ENCODE data around the gene ENTREP1. TPM values are rescaled to one million over a fixed set of nuclear protein-coding genes. Genes with fewer than 3 reads are reported as not detected.

ENTREP1 gene, protein sequence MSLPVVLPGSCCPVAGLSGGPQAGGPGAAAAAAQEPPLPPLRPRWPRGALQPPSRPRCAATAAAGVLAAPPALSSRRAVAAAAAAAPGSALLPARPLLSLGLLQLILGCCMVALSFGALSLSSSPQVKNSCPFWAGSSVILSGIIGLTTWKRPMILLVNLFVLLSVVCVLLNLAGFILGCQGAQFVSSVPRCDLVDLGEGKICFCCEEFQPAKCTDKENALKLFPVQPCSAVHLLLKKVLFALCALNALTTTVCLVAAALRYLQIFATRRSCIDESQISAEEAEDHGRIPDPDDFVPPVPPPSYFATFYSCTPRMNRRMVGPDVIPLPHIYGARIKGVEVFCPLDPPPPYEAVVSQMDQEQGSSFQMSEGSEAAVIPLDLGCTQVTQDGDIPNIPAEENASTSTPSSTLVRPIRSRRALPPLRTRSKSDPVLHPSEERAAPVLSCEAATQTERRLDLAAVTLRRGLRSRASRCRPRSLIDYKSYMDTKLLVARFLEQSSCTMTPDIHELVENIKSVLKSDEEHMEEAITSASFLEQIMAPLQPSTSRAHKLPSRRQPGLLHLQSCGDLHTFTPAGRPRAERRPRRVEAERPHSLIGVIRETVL
- polyA plus RNA-seq (2012; rRNA removed): not detected in 2 replicates
- not detected in 2 replicates for polyA plus RNA-seq (2012; cell fraction: cytosol; rRNA removed)
- 0.04 and 0.07 TPM in 2 replicates for polyA plus RNA-seq (2012; cell fraction: nucleus; rRNA removed)

GRCh38 chr9:69324549-69325401, at the start of gene ENTREP1:
ENTREP1 (plus strand) TSS chr9:69325215; CDS start chr9:69325310, 95 bp downstream.
- H3K27me3 ChIP-seq (ENCODE audit: insufficient read depth): peaks cover 77% of the 10 kb centered on the region
- no peaks in the 10 kb centered on the region for H3F3A ChIP-seq (replicated peaks; ENCODE audit: insufficient read depth)
- H3K9me2 ChIP-seq: no peaks in the 10 kb centered on the region
- H2AFZ ChIP-seq (ENCODE audit: low read depth): no peak within 1 kb of the TSS
- no peak within 1 kb of the TSS for H3K27ac ChIP-seq (ENCODE audit: low read depth in 2 of 2, low read length in 1 of 2)
- ChIA-PET POLR2A (no interaction called here), CTCF (no interaction called here)
- DNase-seq: peak; percentile 73
- no peaks in the 10 kb centered on the region for H3K36me3 ChIP-seq (replicated peaks in 1 of 2; ENCODE audit: control insufficient read depth in 1 of 2, insufficient read depth in 2 of 2, low read length in 1 of 2)
- no peaks in the 10 kb centered on the region for H4K20me1 ChIP-seq (ENCODE audit: insufficient read depth)
- peaks cover 0 to 4% of the 10 kb centered on the region in 2 experiments; a peak in 1 of 4 replicates for H3K4me1 ChIP-seq (ENCODE audit: control insufficient read depth in 1 of 2, insufficient read depth in 2 of 2, low read depth in 1 of 2, low read length in 1 of 2)
- no peak within 1 kb of the TSS for H3K9ac ChIP-seq
- no peaks in the 10 kb centered on the region for H3K79me2 ChIP-seq (ENCODE audit: insufficient read depth)
- 1% methylated on average over 14 of the region's 81 CpGs for WGBS (ENCODE audit: low lambda C conversion rate)
- H3K4me2 ChIP-seq: peak within 1 kb of the TSS; percentile 44; the same call in 1 of the 2 replicates
- TF ChIP-seq POLR2AphosphoS5 (IDR thresholded peaks at IDR 0.05; ENCODE audit: low read depth, low read length): no peak
- TF ChIP-seq EZH2phosphoT487 (IDR thresholded peaks at IDR 0.05; ENCODE audit: borderline replicate concordance, low read depth): peak; percentile 88; the same call in 1 of the 2 replicates
- H3K9me3 ChIP-seq: no peaks in the 10 kb centered on the region
- peak within 1 kb of the TSS in 1 of 2 experiments; percentile 29; a peak in 2 of 4 replicates for H3K4me3 ChIP-seq (ENCODE audit: low read depth in 2 of 2, low read length in 1 of 2)

DNA sequence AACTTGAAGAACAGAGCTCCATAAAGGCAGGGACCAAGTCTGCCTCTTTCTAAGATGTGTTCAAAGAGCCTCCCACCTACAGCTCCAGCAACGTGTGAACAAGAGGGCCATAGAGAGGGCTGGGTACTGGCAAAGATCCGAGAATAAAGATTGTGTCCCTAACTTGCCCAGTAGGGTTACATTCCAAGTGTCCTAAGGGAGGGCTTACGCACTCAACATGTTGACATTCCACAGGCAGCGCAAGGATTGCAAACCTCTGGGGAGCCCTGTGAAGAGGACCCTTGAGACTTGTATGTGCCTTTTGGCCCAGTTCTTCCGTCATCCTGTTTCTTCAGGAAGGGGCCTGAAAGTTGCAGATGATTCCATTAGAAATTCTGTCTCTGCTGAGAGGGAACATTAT, 48.2 kb upstream of the ENTREP1 start:
- no peak overlapping the region for H3K9ac ChIP-seq
- no peaks in the 10 kb centered on the region for H3K36me3 ChIP-seq (replicated peaks in 1 of 2; ENCODE audit: control insufficient read depth in 1 of 2, insufficient read depth in 2 of 2, low read length in 1 of 2)
- no peak overlapping the region for H3K27ac ChIP-seq (ENCODE audit: low read depth in 2 of 2, low read length in 1 of 2)
- WGBS (ENCODE audit: low lambda C conversion rate): 16% methylated on average over 5 of the region's 5 CpGs
- POLR2A ChIA-PET: no interaction called here
- no peaks in the 10 kb centered on the region for H3K9me2 ChIP-seq
- TF ChIP-seq FOXM1 (IDR thresholded peaks at IDR 0.05; ENCODE audit: low read depth): no peak
- TF ChIP-seq GABPA (IDR thresholded peaks at IDR 0.05; ENCODE audit: low read depth): no peak
- TF ChIP-seq GATA2 (CRISPR knock-in tag; IDR thresholded peaks at IDR 0.05): no peak
- TF ChIP-seq RFX5 (IDR thresholded peaks at IDR 0.05; ENCODE audit: low read length): no peak
- no peaks in the 10 kb centered on the region for H4K20me1 ChIP-seq (ENCODE audit: insufficient read depth)
- no peaks in the 10 kb centered on the region for H3K4me1 ChIP-seq (ENCODE audit: control insufficient read depth in 1 of 2, insufficient read depth in 2 of 2, low read depth in 1 of 2, low read length in 1 of 2)
- H3K79me2 ChIP-seq (ENCODE audit: insufficient read depth): no peaks in the 10 kb centered on the region
- H3K4me3 ChIP-seq (ENCODE audit: low read depth in 2 of 2, low read length in 1 of 2): no peak overlapping the region
- CTCF ChIA-PET: no interaction called here
- no peak for DNase-seq
- H2AFZ ChIP-seq (ENCODE audit: low read depth): no peak overlapping the region
- peaks cover 4% of the 10 kb centered on the region; the same call in 1 of the 2 replicates for H3K27me3 ChIP-seq (ENCODE audit: insufficient read depth)
- H3F3A ChIP-seq (replicated peaks; ENCODE audit: insufficient read depth): no peaks in the 10 kb centered on the region
- H3K4me2 ChIP-seq: no peak overlapping the region
- H3K9me3 ChIP-seq: no peaks in the 10 kb centered on the region

GRCh38 chr9:69279084-69279731, 45.8 kb upstream of the ENTREP1 start:
- no peak overlapping the region for H3K4me3 ChIP-seq (ENCODE audit: low read depth in 2 of 2, low read length in 1 of 2)
- WGBS (ENCODE audit: low lambda C conversion rate): 27% methylated on average over 5 of the region's 5 CpGs
- H4K20me1 ChIP-seq (ENCODE audit: insufficient read depth): no peaks in the 10 kb centered on the region
- no peak overlapping the region for H3K27ac ChIP-seq (ENCODE audit: low read depth in 2 of 2, low read length in 1 of 2)
- no peaks in the 10 kb centered on the region for H3K4me1 ChIP-seq (ENCODE audit: control insufficient read depth in 1 of 2, insufficient read depth in 2 of 2, low read depth in 1 of 2, low read length in 1 of 2)
- H3K9me2 ChIP-seq: no peaks in the 10 kb centered on the region
- no peak overlapping the region for H2AFZ ChIP-seq (ENCODE audit: low read depth)
- no peaks in the 10 kb centered on the region for H3K9me3 ChIP-seq
- no peaks in the 10 kb centered on the region for H3K79me2 ChIP-seq (ENCODE audit: insufficient read depth)
- ChIA-PET POLR2A (no interaction called here), CTCF (no interaction called here)
- no peak for DNase-seq
- H3K4me2 ChIP-seq: no peak overlapping the region
- H3F3A ChIP-seq (replicated peaks; ENCODE audit: insufficient read depth): no peaks in the 10 kb centered on the region
- H3K27me3 ChIP-seq (ENCODE audit: insufficient read depth): no peaks in the 10 kb centered on the region; the same call in 1 of the 2 replicates
- no peaks in the 10 kb centered on the region for H3K36me3 ChIP-seq (replicated peaks in 1 of 2; ENCODE audit: control insufficient read depth in 1 of 2, insufficient read depth in 2 of 2, low read length in 1 of 2)
- no peak overlapping the region for H3K9ac ChIP-seq
- TF ChIP-seq GABPA (IDR thresholded peaks at IDR 0.05; ENCODE audit: low read depth) (no peak), SMC3 (IDR thresholded peaks at IDR 0.05; ENCODE audit: low read depth, low read length) (no peak)
- TF ChIP-seq, protein P1, sequence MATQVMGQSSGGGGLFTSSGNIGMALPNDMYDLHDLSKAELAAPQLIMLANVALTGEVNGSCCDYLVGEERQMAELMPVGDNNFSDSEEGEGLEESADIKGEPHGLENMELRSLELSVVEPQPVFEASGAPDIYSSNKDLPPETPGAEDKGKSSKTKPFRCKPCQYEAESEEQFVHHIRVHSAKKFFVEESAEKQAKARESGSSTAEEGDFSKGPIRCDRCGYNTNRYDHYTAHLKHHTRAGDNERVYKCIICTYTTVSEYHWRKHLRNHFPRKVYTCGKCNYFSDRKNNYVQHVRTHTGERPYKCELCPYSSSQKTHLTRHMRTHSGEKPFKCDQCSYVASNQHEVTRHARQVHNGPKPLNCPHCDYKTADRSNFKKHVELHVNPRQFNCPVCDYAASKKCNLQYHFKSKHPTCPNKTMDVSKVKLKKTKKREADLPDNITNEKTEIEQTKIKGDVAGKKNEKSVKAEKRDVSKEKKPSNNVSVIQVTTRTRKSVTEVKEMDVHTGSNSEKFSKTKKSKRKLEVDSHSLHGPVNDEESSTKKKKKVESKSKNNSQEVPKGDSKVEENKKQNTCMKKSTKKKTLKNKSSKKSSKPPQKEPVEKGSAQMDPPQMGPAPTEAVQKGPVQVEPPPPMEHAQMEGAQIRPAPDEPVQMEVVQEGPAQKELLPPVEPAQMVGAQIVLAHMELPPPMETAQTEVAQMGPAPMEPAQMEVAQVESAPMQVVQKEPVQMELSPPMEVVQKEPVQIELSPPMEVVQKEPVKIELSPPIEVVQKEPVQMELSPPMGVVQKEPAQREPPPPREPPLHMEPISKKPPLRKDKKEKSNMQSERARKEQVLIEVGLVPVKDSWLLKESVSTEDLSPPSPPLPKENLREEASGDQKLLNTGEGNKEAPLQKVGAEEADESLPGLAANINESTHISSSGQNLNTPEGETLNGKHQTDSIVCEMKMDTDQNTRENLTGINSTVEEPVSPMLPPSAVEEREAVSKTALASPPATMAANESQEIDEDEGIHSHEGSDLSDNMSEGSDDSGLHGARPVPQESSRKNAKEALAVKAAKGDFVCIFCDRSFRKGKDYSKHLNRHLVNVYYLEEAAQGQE (IDR thresholded peaks at IDR 0.05; ENCODE audit: low read depth, low read length): no peak
- TF ChIP-seq, protein P2, sequence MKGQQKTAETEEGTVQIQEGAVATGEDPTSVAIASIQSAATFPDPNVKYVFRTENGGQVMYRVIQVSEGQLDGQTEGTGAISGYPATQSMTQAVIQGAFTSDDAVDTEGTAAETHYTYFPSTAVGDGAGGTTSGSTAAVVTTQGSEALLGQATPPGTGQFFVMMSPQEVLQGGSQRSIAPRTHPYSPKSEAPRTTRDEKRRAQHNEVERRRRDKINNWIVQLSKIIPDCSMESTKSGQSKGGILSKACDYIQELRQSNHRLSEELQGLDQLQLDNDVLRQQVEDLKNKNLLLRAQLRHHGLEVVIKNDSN (IDR thresholded peaks at IDR 0.05; ENCODE audit: borderline replicate concordance, low read depth): no peak
